Measurements from ENCODE around the gene TLCD4. TPM values are rescaled to one million over a fixed set of nuclear protein-coding genes. Genes with fewer than 3 reads are reported as not detected.

Gene TLCD4
- total RNA-seq, 1 experiment from 2014 or later: 2.0 TPM

DNA sequence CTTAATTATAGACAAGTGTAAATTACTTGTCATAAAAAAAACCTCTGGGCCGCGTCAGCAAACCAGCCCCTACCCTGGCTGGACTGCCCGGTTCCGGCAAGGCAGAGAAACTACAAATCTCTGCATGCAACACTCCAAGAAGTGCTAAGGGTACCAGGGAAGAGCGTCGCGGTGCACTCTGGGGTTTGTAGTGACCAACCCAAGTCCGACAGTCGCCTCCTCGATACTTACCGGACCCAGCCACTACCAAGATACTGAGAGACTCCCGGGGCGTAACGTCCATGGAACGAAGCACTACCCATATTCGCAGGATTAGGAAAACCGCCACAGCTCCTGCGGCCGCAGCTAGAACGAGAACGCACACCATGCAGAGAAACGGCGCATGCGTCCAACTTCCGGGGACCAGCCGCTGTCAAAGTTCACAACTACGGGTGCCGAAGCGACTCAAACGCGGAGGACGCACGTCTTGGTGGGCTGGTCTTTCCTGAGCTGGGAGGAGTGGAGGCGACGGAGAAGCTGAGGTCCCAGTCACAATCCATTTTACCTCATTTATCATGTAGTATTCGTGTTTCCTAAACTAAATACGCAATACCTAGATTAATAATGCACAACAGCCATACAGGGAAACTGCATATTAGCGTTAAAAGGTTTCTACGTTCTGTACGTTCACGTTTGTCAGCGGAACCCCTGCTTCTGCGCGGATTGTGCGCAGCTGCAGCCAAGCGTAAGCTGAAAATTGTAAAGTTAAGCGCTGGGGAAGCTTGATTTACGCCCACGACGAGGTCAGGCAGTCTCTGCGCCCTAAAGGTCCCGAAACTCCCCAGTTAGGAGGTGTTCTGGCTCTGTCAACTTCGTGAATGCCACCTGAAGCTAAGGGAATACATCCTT, 44.4 kb upstream of the TLCD4 start, which contains the start of gene ALG14 (continued):
- TF ChIP-seq, protein P1, sequence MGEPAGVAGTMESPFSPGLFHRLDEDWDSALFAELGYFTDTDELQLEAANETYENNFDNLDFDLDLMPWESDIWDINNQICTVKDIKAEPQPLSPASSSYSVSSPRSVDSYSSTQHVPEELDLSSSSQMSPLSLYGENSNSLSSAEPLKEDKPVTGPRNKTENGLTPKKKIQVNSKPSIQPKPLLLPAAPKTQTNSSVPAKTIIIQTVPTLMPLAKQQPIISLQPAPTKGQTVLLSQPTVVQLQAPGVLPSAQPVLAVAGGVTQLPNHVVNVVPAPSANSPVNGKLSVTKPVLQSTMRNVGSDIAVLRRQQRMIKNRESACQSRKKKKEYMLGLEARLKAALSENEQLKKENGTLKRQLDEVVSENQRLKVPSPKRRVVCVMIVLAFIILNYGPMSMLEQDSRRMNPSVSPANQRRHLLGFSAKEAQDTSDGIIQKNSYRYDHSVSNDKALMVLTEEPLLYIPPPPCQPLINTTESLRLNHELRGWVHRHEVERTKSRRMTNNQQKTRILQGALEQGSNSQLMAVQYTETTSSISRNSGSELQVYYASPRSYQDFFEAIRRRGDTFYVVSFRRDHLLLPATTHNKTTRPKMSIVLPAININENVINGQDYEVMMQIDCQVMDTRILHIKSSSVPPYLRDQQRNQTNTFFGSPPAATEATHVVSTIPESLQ (CRISPR knock-in tag; IDR thresholded peaks at IDR 0.05): no peak
- TF ChIP-seq GTF2I (CRISPR knock-in tag; conservative IDR thresholded peaks at IDR 0.05): no peak
- no peak for TF ChIP-seq ZNF138 (CRISPR knock-in tag; conservative IDR thresholded peaks at IDR 0.05)
- TF ChIP-seq NR1H2 (CRISPR knock-in tag; IDR thresholded peaks at IDR 0.05): no peak
- TF ChIP-seq, protein P2, sequence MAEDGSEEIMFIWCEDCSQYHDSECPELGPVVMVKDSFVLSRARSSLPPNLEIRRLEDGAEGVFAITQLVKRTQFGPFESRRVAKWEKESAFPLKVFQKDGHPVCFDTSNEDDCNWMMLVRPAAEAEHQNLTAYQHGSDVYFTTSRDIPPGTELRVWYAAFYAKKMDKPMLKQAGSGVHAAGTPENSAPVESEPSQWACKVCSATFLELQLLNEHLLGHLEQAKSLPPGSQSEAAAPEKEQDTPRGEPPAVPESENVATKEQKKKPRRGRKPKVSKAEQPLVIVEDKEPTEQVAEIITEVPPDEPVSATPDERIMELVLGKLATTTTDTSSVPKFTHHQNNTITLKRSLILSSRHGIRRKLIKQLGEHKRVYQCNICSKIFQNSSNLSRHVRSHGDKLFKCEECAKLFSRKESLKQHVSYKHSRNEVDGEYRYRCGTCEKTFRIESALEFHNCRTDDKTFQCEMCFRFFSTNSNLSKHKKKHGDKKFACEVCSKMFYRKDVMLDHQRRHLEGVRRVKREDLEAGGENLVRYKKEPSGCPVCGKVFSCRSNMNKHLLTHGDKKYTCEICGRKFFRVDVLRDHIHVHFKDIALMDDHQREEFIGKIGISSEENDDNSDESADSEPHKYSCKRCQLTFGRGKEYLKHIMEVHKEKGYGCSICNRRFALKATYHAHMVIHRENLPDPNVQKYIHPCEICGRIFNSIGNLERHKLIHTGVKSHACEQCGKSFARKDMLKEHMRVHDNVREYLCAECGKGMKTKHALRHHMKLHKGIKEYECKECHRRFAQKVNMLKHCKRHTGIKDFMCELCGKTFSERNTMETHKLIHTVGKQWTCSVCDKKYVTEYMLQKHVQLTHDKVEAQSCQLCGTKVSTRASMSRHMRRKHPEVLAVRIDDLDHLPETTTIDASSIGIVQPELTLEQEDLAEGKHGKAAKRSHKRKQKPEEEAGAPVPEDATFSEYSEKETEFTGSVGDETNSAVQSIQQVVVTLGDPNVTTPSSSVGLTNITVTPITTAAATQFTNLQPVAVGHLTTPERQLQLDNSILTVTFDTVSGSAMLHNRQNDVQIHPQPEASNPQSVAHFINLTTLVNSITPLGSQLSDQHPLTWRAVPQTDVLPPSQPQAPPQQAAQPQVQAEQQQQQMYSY (CRISPR knock-in tag; IDR thresholded peaks at IDR 0.05): no peak
- TF ChIP-seq, protein P3, sequence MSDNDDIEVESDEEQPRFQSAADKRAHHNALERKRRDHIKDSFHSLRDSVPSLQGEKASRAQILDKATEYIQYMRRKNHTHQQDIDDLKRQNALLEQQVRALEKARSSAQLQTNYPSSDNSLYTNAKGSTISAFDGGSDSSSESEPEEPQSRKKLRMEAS (CRISPR knock-in tag; IDR thresholded peaks at IDR 0.05): peak; percentile 58
- TF ChIP-seq SP1 (CRISPR knock-in tag; conservative IDR thresholded peaks at IDR 0.05): peak; percentile 63
- no peak for TF ChIP-seq NR3C1 (CRISPR knock-in tag; conservative IDR thresholded peaks at IDR 0.05; ENCODE audit: low read depth)
- TF ChIP-seq, protein P4, sequence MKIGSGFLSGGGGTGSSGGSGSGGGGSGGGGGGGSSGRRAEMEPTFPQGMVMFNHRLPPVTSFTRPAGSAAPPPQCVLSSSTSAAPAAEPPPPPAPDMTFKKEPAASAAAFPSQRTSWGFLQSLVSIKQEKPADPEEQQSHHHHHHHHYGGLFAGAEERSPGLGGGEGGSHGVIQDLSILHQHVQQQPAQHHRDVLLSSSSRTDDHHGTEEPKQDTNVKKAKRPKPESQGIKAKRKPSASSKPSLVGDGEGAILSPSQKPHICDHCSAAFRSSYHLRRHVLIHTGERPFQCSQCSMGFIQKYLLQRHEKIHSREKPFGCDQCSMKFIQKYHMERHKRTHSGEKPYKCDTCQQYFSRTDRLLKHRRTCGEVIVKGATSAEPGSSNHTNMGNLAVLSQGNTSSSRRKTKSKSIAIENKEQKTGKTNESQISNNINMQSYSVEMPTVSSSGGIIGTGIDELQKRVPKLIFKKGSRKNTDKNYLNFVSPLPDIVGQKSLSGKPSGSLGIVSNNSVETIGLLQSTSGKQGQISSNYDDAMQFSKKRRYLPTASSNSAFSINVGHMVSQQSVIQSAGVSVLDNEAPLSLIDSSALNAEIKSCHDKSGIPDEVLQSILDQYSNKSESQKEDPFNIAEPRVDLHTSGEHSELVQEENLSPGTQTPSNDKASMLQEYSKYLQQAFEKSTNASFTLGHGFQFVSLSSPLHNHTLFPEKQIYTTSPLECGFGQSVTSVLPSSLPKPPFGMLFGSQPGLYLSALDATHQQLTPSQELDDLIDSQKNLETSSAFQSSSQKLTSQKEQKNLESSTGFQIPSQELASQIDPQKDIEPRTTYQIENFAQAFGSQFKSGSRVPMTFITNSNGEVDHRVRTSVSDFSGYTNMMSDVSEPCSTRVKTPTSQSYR (CRISPR knock-in tag; IDR thresholded peaks at IDR 0.05): no peak
- TF ChIP-seq, protein P5, sequence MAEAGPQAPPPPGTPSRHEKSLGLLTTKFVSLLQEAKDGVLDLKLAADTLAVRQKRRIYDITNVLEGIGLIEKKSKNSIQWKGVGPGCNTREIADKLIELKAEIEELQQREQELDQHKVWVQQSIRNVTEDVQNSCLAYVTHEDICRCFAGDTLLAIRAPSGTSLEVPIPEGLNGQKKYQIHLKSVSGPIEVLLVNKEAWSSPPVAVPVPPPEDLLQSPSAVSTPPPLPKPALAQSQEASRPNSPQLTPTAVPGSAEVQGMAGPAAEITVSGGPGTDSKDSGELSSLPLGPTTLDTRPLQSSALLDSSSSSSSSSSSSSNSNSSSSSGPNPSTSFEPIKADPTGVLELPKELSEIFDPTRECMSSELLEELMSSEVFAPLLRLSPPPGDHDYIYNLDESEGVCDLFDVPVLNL (CRISPR knock-in tag; IDR thresholded peaks at IDR 0.05; ENCODE audit: borderline replicate concordance, low read depth): no peak
- no peak for TF ChIP-seq CREM (CRISPR knock-in tag; IDR thresholded peaks at IDR 0.05)
- peak; percentile 83 for TF ChIP-seq NR2C2 (CRISPR knock-in tag; IDR thresholded peaks at IDR 0.05)
- peak; percentile 63; the same call in 1 of the 2 replicates for TF ChIP-seq FOXP1 (CRISPR knock-in tag; IDR thresholded peaks at IDR 0.05; ENCODE audit: borderline replicate concordance)
- TF ChIP-seq NFATC4 (CRISPR knock-in tag; IDR thresholded peaks at IDR 0.05): no peak
- TF ChIP-seq PRRX2 (CRISPR knock-in tag; IDR thresholded peaks at IDR 0.05): no peak
- no peak for TF ChIP-seq ZNF396 (CRISPR knock-in tag; IDR thresholded peaks at IDR 0.05; ENCODE audit: borderline replicate concordance)
- TF ChIP-seq, protein P6, sequence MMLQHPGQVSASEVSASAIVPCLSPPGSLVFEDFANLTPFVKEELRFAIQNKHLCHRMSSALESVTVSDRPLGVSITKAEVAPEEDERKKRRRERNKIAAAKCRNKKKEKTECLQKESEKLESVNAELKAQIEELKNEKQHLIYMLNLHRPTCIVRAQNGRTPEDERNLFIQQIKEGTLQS (CRISPR knock-in tag; conservative IDR thresholded peaks at IDR 0.05): no peak
- TF ChIP-seq TEAD1 (CRISPR knock-in tag; IDR thresholded peaks at IDR 0.05): peak; percentile 54; the same call in 1 of the 2 replicates
- TF ChIP-seq RORB (CRISPR knock-in tag; IDR thresholded peaks at IDR 0.05): no peak
- TF ChIP-seq, protein P7, sequence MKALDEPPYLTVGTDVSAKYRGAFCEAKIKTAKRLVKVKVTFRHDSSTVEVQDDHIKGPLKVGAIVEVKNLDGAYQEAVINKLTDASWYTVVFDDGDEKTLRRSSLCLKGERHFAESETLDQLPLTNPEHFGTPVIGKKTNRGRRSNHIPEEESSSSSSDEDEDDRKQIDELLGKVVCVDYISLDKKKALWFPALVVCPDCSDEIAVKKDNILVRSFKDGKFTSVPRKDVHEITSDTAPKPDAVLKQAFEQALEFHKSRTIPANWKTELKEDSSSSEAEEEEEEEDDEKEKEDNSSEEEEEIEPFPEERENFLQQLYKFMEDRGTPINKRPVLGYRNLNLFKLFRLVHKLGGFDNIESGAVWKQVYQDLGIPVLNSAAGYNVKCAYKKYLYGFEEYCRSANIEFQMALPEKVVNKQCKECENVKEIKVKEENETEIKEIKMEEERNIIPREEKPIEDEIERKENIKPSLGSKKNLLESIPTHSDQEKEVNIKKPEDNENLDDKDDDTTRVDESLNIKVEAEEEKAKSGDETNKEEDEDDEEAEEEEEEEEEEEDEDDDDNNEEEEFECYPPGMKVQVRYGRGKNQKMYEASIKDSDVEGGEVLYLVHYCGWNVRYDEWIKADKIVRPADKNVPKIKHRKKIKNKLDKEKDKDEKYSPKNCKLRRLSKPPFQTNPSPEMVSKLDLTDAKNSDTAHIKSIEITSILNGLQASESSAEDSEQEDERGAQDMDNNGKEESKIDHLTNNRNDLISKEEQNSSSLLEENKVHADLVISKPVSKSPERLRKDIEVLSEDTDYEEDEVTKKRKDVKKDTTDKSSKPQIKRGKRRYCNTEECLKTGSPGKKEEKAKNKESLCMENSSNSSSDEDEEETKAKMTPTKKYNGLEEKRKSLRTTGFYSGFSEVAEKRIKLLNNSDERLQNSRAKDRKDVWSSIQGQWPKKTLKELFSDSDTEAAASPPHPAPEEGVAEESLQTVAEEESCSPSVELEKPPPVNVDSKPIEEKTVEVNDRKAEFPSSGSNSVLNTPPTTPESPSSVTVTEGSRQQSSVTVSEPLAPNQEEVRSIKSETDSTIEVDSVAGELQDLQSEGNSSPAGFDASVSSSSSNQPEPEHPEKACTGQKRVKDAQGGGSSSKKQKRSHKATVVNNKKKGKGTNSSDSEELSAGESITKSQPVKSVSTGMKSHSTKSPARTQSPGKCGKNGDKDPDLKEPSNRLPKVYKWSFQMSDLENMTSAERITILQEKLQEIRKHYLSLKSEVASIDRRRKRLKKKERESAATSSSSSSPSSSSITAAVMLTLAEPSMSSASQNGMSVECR (CRISPR knock-in tag; IDR thresholded peaks at IDR 0.05; ENCODE audit: borderline replicate concordance): no peak; the same call in 1 of the 2 replicates
- no peak for TF ChIP-seq TCF7 (CRISPR knock-in tag; IDR thresholded peaks at IDR 0.05; ENCODE audit: low read depth)
- no peak for TF ChIP-seq KAT7 (CRISPR knock-in tag; IDR thresholded peaks at IDR 0.05; ENCODE audit: borderline replicate concordance)
